Fibroblast of lung (primary cell): ENCODE data around the gene DNER. TPM values are rescaled to one million over a fixed set of nuclear protein-coding genes. Genes with fewer than 3 reads are reported as not detected.

Experiments
- DNase-seq, 2 donors: peaks; one replicate each; pipeline versions ENCODE4 v3.0.0 to v3.0.0-alpha.2; 2010; ENCODE audit warnings: low read depth in 2 of 2
- H2AFZ ChIP-seq: 2 replicates; pipeline ENCODE4 v1.5.1; 2012; ENCODE audit warnings: low read length, control low read depth, inconsistent platforms
- H3K27ac ChIP-seq: 2 replicates; pipeline ENCODE4 v1.5.1; 2011; ENCODE audit warnings: low read length, control low read depth; ENCODE audit not compliant: insufficient read depth
- H3K27me3 ChIP-seq: 2 replicates; pipeline ENCODE4 v1.5.1; 2011; ENCODE audit warnings: mild to moderate bottlenecking, low read length; ENCODE audit not compliant: control insufficient read depth, insufficient read depth
- H3K36me3 ChIP-seq: 2 replicates; pipeline ENCODE4 v1.5.1; 2011; ENCODE audit warnings: low read length; ENCODE audit not compliant: control insufficient read depth, insufficient read depth
- H3K4me1 ChIP-seq: 2 replicates; pipeline ENCODE4 v1.5.1; 2011; ENCODE audit warnings: low read length; ENCODE audit not compliant: control insufficient read depth, insufficient read depth; ENCODE audit errors: extremely low read depth
- H3K4me2 ChIP-seq: 2 replicates; pipeline ENCODE4 v1.5.1; 2011; ENCODE audit warnings: low read length, control low read depth; ENCODE audit not compliant: insufficient read depth; ENCODE audit errors: extremely low read depth
- H3K4me3 ChIP-seq, 4 experiments: fragments of 200-600 bp in 1 of 4; sonication (generic) in 1 of 4; replicated peaks in 1 of 4; 2 replicates each; pipeline ENCODE4 v1.5.1; 2011 to 2016; ENCODE audit warnings: low read length in 4 of 4, low read depth in 3 of 4, mild to moderate bottlenecking in 3 of 4, control low read depth in 2 of 4, inconsistent platforms in 1 of 4, mixed read lengths in 1 of 4; ENCODE audit not compliant: insufficient read depth in 1 of 4; ENCODE audit errors: control extremely low read depth in 1 of 4
- H3K79me2 ChIP-seq: 2 replicates; pipeline ENCODE4 v1.5.1; 2012; ENCODE audit warnings: mild to moderate bottlenecking, low read length, inconsistent platforms; ENCODE audit not compliant: control insufficient read depth, insufficient read depth
- H3K9ac ChIP-seq: 2 replicates; pipeline ENCODE4 v1.5.1; 2011; ENCODE audit warnings: mild to moderate bottlenecking, low read length, control low read depth; ENCODE audit not compliant: insufficient read depth
- H3K9me3 ChIP-seq: 2 replicates; pipeline ENCODE4 v1.5.1; 2012; ENCODE audit warnings: low read depth, low read length; ENCODE audit not compliant: control insufficient read depth, insufficient read depth
- H4K20me1 ChIP-seq: 2 replicates; pipeline ENCODE4 v1.5.1; 2011; ENCODE audit warnings: low read length; ENCODE audit not compliant: control insufficient read depth, insufficient read depth; ENCODE audit errors: extremely low read depth
- CTCF ChIP-seq, 2 donors: IDR thresholded peaks in 1 of 2; conservative IDR thresholded peaks in 1 of 2; 1 replicate in 1 of 2; 2 replicates in 1 of 2; pipeline ENCODE4 v1.5.1; 2011 to 2012; ENCODE audit warnings: low read length in 2 of 2, control low read depth in 1 of 2, inconsistent platforms in 1 of 2, low read depth in 1 of 2, mild to moderate bottlenecking in 1 of 2
- EZH2 ChIP-seq: IDR thresholded peaks from 2 replicates; pipeline ENCODE4 v1.5.1; 2012; ENCODE audit warnings: low read length, control low read depth, mild to moderate bottlenecking; ENCODE audit errors: missing control alignments
- polyA plus RNA-seq, 2 donors: library from polyadenylated mRNA; depleted of rRNA in 1 of 2; stranded (reverse) in 1 of 2; unstranded in 1 of 2; fragments of >200 nt; gene quantifications; 2 replicates each; pipeline ENCODE4 v1.2.1, GENCODE V29; 2011 to 2012; ENCODE audit warnings: missing spikeins in 1 of 2
- total RNA-seq: library from RNA; depleted of rRNA; stranded (reverse); fragments of >200 nt; gene quantifications from 2 replicates; pipeline ENCODE4 v1.2.1, GENCODE V29; 2014

Gene DNER
- total and polyA plus RNA-seq, 2 donors (not counting 1 experiment from before 2014, with no cell fraction given) = 0.33 to 0.43 TPM

- H3K27me3 ChIP-seq = no peaks in the 10 kb centered on the region
- no peak for TF ChIP-seq EZH2
- DNase-seq = no peak
- H3K36me3 ChIP-seq = no peaks in the 10 kb centered on the region
- H3K9me3 ChIP-seq = no peaks in the 10 kb centered on the region
- H3K4me2 ChIP-seq = no peak overlapping the region
- H3K9ac ChIP-seq = no peak overlapping the region
- H2AFZ ChIP-seq = no peak overlapping the region
- no peaks in the 10 kb centered on the region for H4K20me1 ChIP-seq
- H3K4me3 ChIP-seq = no peak overlapping the region
- no peaks in the 10 kb centered on the region for H3K4me1 ChIP-seq
- no peaks in the 10 kb centered on the region for H3K79me2 ChIP-seq
- H3K27ac ChIP-seq = no peak overlapping the region
Observed at GRCh38 chr2:229658004-229658403, 56.4 kb downstream of the DNER start.

- H3K79me2 ChIP-seq = no peaks in the 10 kb centered on the region
- H3K9ac ChIP-seq = no peak overlapping the region
- H2AFZ ChIP-seq = no peak overlapping the region
- H3K4me3 ChIP-seq = no peak overlapping the region
- no peaks in the 10 kb centered on the region for H3K36me3 ChIP-seq
- no peak overlapping the region for H3K27ac ChIP-seq
- no peak overlapping the region for H3K4me2 ChIP-seq
- H4K20me1 ChIP-seq = no peaks in the 10 kb centered on the region
- H3K4me1 ChIP-seq = no peaks in the 10 kb centered on the region
- DNase-seq = no peak
- H3K9me3 ChIP-seq = no peaks in the 10 kb centered on the region
- no peak for TF ChIP-seq EZH2
- no peak for TF ChIP-seq CTCF (conservative IDR thresholded peaks at IDR 0.05 in 1 of 2, IDR thresholded peaks at IDR 0.05 in 1 of 2; ENCODE audit: low read depth in 1 of 2, low read length in 2 of 2)
- no peaks in the 10 kb centered on the region for H3K27me3 ChIP-seq
Observed at GRCh38 chr2:229654437-229654836, 59.9 kb downstream of the DNER start.

GRCh38 chr2:229653531-229653930 is 60.8 kb downstream of the DNER start:
- TF ChIP-seq CTCF (conservative IDR thresholded peaks at IDR 0.05 in 1 of 2, IDR thresholded peaks at IDR 0.05 in 1 of 2; ENCODE audit: low read depth in 1 of 2, low read length in 2 of 2) = no peak
- no peak for TF ChIP-seq EZH2
- no peaks in the 10 kb centered on the region for H4K20me1 ChIP-seq
- no peaks in the 10 kb centered on the region for H3K9me3 ChIP-seq
- H2AFZ ChIP-seq = no peak overlapping the region
- no peak overlapping the region for H3K4me2 ChIP-seq
- H3K27me3 ChIP-seq = no peaks in the 10 kb centered on the region
- no peaks in the 10 kb centered on the region for H3K36me3 ChIP-seq
- no peak overlapping the region for H3K4me3 ChIP-seq
- H3K4me1 ChIP-seq = no peaks in the 10 kb centered on the region
- H3K9ac ChIP-seq = no peak overlapping the region
- no peak overlapping the region for H3K27ac ChIP-seq
- no peak for DNase-seq
- no peaks in the 10 kb centered on the region for H3K79me2 ChIP-seq
